ENCODE data around the gene TBC1D14.
"Not testable (repeated sequence)": the region's sequence is repeated elsewhere in the genome, so short reads cannot be mapped to it uniquely, and the experiment has no call there.

The TBC1D14 gene

DNA sequence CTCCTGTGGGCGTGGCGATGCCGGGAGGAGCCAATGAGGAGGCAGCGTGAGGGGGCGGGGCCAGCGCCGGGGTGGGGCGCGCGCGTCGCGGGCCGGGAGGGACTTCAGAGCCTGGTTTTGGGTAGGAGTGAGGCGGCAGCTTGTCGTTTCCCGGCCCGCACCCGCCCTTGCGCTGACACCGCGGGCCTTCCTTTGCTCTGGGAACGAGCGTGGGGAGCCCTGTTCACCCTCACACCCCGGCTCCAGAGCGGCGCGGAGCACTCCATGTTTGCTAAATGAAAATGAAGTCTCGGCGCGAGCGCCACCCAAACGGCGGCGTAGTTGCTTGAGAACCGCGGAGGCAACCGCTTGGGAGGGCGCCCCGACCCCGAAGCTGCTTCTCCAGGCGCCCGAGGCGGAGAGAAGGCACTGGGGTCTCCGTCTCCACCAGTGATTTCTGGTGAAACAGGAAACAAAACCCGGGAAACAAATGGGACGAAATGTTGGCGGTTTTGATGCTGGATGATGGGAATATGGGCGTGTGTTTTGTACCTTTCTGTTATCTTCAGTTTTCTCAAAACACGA is 158.7 kb downstream of the TBC1D14 start:
- no peak for DNase-seq

DNA sequence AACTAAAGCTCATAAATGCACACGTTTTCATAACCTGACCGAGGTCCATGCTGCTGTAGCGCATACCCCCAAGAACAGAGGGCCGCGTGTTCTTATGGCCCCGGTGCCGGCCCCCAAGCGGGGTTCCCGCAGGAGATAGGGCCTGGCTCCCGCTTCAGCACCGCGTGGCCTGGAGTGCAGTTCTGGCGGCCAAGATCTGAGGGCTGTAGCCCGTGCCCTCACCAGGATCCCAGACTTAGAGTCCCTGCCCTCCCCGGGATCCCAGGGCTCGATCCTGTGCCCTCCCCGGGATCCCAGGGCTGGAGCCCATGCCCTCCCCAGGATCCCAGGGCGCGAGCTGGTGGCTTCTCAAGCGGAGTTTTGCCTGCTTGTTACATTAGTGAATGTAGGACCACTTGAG is 159.3 kb downstream of the TBC1D14 start:
- DNase-seq, result no peak

DNA sequence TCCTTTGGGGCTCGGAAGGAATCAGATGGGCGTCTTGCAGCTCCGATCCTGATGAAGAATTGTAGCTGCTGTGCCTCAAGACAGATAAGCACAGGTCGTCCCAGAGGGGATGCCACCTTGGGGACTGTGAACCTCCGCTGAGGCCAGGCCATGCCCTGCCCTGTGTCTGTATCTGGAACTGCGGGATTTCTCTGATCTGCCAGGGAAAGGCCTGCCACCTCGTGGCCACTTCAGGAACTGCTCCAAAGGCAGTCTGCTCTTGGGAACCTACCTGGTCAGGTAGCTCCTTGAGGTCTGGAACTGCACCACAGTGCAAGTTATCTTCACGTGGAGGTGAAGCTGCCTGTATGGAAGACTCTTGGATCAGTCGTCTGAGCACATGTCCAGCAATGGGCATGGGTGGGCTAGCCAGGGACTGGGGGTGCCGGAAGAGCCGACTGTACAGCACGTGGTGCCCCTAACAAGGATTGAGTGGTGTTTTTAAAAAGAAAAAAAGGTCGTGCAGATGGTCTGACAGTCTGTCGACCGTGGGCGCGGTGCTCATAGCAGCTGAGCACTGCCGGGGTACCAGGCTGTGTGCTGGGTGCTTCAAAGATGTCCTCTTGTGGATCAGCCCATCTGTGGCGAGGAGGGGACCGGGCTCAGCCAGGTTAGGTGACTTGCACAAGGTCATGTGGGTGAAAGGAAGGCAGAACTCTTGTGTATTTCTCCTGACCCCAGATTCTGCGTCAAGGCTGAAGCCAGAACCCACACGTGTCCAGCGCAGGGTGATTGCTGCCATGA is 161.3 kb downstream of the TBC1D14 start:
- DNase-seq, result peak; percentile 10

- DNase-seq, result no peak
Measured at GRCh38 chr4:7073059-7073458, 163.4 kb downstream of the TBC1D14 start.

GRCh38 chr4:7073526-7074390 is 164.1 kb downstream of the TBC1D14 start:
- peak; percentile 19 for DNase-seq

GRCh38 chr4:7074426-7074825 is 164.8 kb downstream of the TBC1D14 start:
- DNase-seq, result no peak

GRCh38 chr4:7075962-7076695 is 166.5 kb downstream of the TBC1D14 start:
- no peak for DNase-seq

DNA sequence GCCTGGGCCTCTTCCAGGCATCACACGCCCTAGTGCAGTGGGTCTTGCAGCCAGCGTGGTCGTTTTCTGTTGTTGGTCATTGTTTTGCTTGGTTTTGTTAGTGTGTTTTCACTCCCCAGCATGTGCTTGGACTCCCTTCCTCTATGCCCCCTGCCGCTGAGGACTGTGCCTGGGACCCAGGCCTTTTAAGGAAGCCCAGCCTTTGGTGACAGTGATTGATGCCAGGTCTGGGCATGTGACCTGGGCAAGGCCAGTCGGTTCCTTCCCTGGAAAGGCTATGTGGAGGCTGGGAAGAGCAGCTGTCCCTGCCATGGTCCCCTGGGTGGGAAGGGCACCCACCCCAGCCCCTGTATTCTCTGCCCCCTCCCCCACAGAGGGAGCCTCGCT is 167.1 kb downstream of the TBC1D14 start:
- DNase-seq, result no peak

DNA sequence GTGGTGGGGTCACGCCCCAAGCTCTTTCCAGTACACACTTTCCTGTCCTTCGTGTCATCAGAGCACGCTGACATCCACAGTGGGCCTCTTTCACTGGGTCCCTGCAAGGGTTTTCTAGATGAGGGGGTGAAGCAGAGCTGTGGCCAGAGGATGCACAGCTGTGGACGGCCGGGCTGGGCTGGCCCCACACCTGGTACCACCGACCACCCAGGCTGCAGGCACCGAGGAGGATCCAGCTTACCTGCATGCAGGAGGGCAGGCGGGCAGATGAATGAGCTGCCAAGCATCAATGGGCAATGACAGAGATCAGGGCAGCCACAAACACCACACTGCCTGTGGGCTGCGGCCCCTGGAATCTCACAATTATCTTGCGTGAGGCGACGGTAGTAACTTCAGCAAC is 167.7 kb downstream of the TBC1D14 start:
- no peak for DNase-seq

DNA sequence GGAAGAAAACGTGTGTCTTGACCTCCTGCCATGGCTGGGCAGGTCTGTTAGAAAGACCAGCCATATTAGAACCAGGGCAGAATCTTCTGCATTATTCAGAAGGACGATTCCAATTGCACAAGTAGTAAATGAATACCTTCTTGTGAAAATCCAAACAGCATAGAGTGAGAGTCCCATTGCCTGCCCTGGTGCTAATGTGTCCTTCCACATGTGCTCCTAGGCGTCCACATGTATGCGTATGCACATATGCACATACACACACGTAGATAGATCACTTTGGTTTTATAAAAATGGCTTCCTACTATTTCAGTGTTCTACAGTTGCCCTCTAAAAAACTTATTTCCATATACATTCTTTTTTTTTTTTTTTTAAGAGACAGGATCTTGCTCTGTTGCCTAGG is 168.4 kb downstream of the TBC1D14 start:
- DNase-seq, result no peak

DNA sequence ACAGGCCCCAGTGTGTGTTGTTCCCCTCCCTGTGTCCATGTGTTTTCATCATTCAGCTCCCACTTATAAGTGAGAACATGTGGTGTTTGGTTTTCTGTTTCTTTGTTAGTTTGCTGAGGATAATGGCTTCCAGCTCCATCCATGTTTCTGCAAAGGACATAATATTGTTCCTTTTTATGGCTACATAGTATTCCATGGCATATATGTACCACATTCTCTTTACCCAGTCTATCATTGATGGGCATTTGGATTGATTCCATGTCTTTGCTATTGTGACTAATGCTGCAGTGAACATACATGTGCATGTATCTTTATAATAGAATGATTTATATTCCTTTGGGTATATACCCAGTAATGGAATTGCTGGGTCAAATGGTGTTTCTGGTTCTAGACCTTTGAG is 169.9 kb downstream of the TBC1D14 start:
- not testable (repeated sequence) for DNase-seq

- not testable (repeated sequence) for DNase-seq
Measured at GRCh38 chr4:7079909-7080308, 170.3 kb downstream of the TBC1D14 start.
